Activated CD8-positive, alpha-beta memory T cell treated with anti-CD3 and anti-CD28 coated beads for 48 hours (primary cell): ENCODE results near the gene HYAL2.
A peak's percentile ranks its signal among the peaks of the same experiment; 100 is the strongest.
"Not testable (repeated sequence)": the region's sequence is repeated elsewhere in the genome, so short reads cannot be mapped to it uniquely, and the experiment has no call there.

Source experiments
- DNase-seq, 3 experiments: peaks; one replicate each; pipeline ENCODE4 v3.0.0-alpha.2; 2020; ENCODE audit warnings: low read depth in 2 of 3, low spot score in 2 of 3

HYAL2 gene

GRCh38 chr3:50314342-50314741, 8.2 kb downstream of the HYAL2 start:
- DNase-seq: no peak

GRCh38 chr3:50312041-50312440, 10.5 kb downstream of the HYAL2 start:
- DNase-seq: not testable (repeated sequence)

GRCh38 chr3:50304601-50305000, 17.9 kb downstream of the HYAL2 start:
- DNase-seq: no peak

- DNase-seq: no peak
Observed at GRCh38 chr3:50303013-50303815, 19.3 kb downstream of the HYAL2 start, which contains the start of gene HYAL1. Gene HYAL1 (minus strand): TSS chr3:50303574. CDS start chr3:50302956, 618 bp downstream.

- DNase-seq: no peak
Observed at GRCh38 chr3:50302095-50303012, 20.2 kb downstream of the HYAL2 start.

GRCh38 chr3:50300681-50301254, 21.8 kb downstream of the HYAL2 start:
- no peak for DNase-seq

GRCh38 chr3:50299929-50300680, 22.4 kb downstream of the HYAL2 start:
- no peak for DNase-seq

- no peak for DNase-seq
Observed at GRCh38 chr3:50299638-50299928, 23.0 kb downstream of the HYAL2 start.

- peak; percentile 96 to 98 (median 96) for DNase-seq
Observed at GRCh38 chr3:50298836-50299637, 23.5 kb downstream of the HYAL2 start, which contains the start of the genes HYAL3 and NAA80. Gene HYAL3 (minus strand): TSS chr3:50299405. CDS start chr3:50295602, 3,803 bp downstream. Gene NAA80 (minus strand): TSS chr3:50299405. CDS start chr3:50297463, 1,942 bp downstream.

- DNase-seq: no peak
Observed at GRCh38 chr3:50297896-50298725, 24.4 kb downstream of the HYAL2 start.

- no peak for DNase-seq
Observed at GRCh38 chr3:50297384-50297775, 25.2 kb downstream of the HYAL2 start.

- DNase-seq: no peak
Observed at GRCh38 chr3:50296721-50297383, 25.7 kb downstream of the HYAL2 start.

GRCh38 chr3:50295553-50296431, 26.8 kb downstream of the HYAL2 start:
- no peak for DNase-seq

- no peak for DNase-seq
Observed at GRCh38 chr3:50294492-50295403, 27.8 kb downstream of the HYAL2 start.

GRCh38 chr3:50294089-50294488, 28.5 kb downstream of the HYAL2 start:
- DNase-seq: no peak

GRCh38 chr3:50293079-50293801, 29.3 kb downstream of the HYAL2 start:
- DNase-seq: no peak
